ENCODE measurements around the gene UBE2L6. TPM values are rescaled to one million over a fixed set of nuclear protein-coding genes. Genes with fewer than 3 reads are reported as not detected.

UBE2L6 gene
- polyA plus RNA-seq, 1 donor from 2014 or later, result 88.0 TPM

- Histone ChIP-seq H3K27ac (ENCODE audit: low read length) (no peak overlapping the region), H3K27me3 (ENCODE audit: insufficient read depth, low read depth, low read length) (no peaks in the 10 kb centered on the region), H3K9me3 (ENCODE audit: low read length) (no peaks in the 10 kb centered on the region), H2AFZ (ENCODE audit: low read depth, low read length) (no peak overlapping the region), H3F3A (ENCODE audit: insufficient read depth, low read length, poor library complexity, severe bottlenecking) (no peaks in the 10 kb centered on the region), H3K9ac (ENCODE audit: low read length) (no peak overlapping the region), H3K4me3 (ENCODE audit: low read length) (no peak overlapping the region), H4K20me1 (ENCODE audit: insufficient read depth) (no peaks in the 10 kb centered on the region), H3K36me3 (ENCODE audit: insufficient read depth, low read length) (no peaks in the 10 kb centered on the region), H3K4me2 (ENCODE audit: low read length) (no peak overlapping the region), H3K79me2 (replicated peaks; ENCODE audit: insufficient read depth, low read length) (no peaks in the 10 kb centered on the region), H3K9me2 (ENCODE audit: insufficient read depth, low read length) (no peaks in the 10 kb centered on the region)
- no peak for TF ChIP-seq REST (IDR thresholded peaks at IDR 0.05; ENCODE audit: borderline replicate concordance)
- no peak for TF ChIP-seq MXI1 (conservative IDR thresholded peaks at IDR 0.05; ENCODE audit: poor library complexity, severe bottlenecking)
- TF ChIP-seq TAF1 (IDR thresholded peaks at IDR 0.05; ENCODE audit: low read depth), result no peak
- TF ChIP-seq EP300 (conservative IDR thresholded peaks at IDR 0.05; ENCODE audit: poor library complexity, severe bottlenecking), result no peak
- no peak for TF ChIP-seq EZH2 (IDR thresholded peaks at IDR 0.05; ENCODE audit: borderline replicate concordance, insufficient read depth, low read length, poor library complexity, severe bottlenecking)
- no peak for TF ChIP-seq CTCF (IDR thresholded peaks at IDR 0.05; ENCODE audit: poor library complexity, severe bottlenecking)
- no peak for TF ChIP-seq SMC3 (conservative IDR thresholded peaks at IDR 0.05; ENCODE audit: poor library complexity)
- no peak for TF ChIP-seq RAD21 (conservative IDR thresholded peaks at IDR 0.05)
- no peak for TF ChIP-seq POLR2AphosphoS5 (IDR thresholded peaks at IDR 0.05)
These were observed 42.7 kb upstream of the UBE2L6 start for GRCh38 chr11:57610170-57610569.

- no peaks in the 10 kb centered on the region for H3K9me2 ChIP-seq (ENCODE audit: insufficient read depth, low read length)
- H3K27me3 ChIP-seq (ENCODE audit: insufficient read depth, low read depth, low read length), result no peaks in the 10 kb centered on the region
- H3K79me2 ChIP-seq (replicated peaks; ENCODE audit: insufficient read depth, low read length), result no peaks in the 10 kb centered on the region
- no peak overlapping the region for H3K4me2 ChIP-seq (ENCODE audit: low read length)
- H3K4me3 ChIP-seq (ENCODE audit: low read length), result no peak overlapping the region
- H3K9ac ChIP-seq (ENCODE audit: low read length), result no peak overlapping the region
- no peaks in the 10 kb centered on the region for H3F3A ChIP-seq (ENCODE audit: insufficient read depth, low read length, poor library complexity, severe bottlenecking)
- no peaks in the 10 kb centered on the region for H3K36me3 ChIP-seq (ENCODE audit: insufficient read depth, low read length)
- H2AFZ ChIP-seq (ENCODE audit: low read depth, low read length), result no peak overlapping the region
- no peaks in the 10 kb centered on the region for H4K20me1 ChIP-seq (ENCODE audit: insufficient read depth)
- TF ChIP-seq REST (IDR thresholded peaks at IDR 0.05; ENCODE audit: borderline replicate concordance) (no peak), MXI1 (conservative IDR thresholded peaks at IDR 0.05; ENCODE audit: poor library complexity, severe bottlenecking) (no peak), CTCF (IDR thresholded peaks at IDR 0.05; ENCODE audit: poor library complexity, severe bottlenecking) (no peak), EP300 (conservative IDR thresholded peaks at IDR 0.05; ENCODE audit: poor library complexity, severe bottlenecking) (no peak), RAD21 (conservative IDR thresholded peaks at IDR 0.05) (no peak), EZH2 (IDR thresholded peaks at IDR 0.05; ENCODE audit: borderline replicate concordance, insufficient read depth, low read length, poor library complexity, severe bottlenecking) (no peak), POLR2AphosphoS5 (IDR thresholded peaks at IDR 0.05) (no peak), SMC3 (conservative IDR thresholded peaks at IDR 0.05; ENCODE audit: poor library complexity) (no peak), TAF1 (IDR thresholded peaks at IDR 0.05; ENCODE audit: low read depth) (no peak)
- H3K9me3 ChIP-seq (ENCODE audit: low read length), result no peaks in the 10 kb centered on the region
- no peak overlapping the region for H3K27ac ChIP-seq (ENCODE audit: low read length)
These were observed 37.6 kb upstream of the UBE2L6 start for GRCh38 chr11:57605028-57605420.

Data from neural cell (in vitro differentiated cells).